Coronary artery (tissue), 2 donors: ENCODE measurements around the gene C1QTNF8.
A peak's percentile ranks its signal among the peaks of the same experiment; 100 is the strongest.

Source experiments
- DNase-seq: peaks from one replicate; pipeline ENCODE4 v3.0.0-alpha.2; 2017; ENCODE audit warnings: low spot score
- H3K27ac ChIP-seq, 2 donors: fragments of 200-600 bp; sonication (generic); one replicate each; pipeline ENCODE4 v1.5.1; 2016 to 2019
- H3K4me3 ChIP-seq: fragments of 200-600 bp; sonication (generic); 2 replicates; pipeline ENCODE4 v1.5.1; 2016; ENCODE audit warnings: mild to moderate bottlenecking, moderate library complexity
- TF ChIP-seq, protein P1 (sequence below): fragments of 200-600 bp; sonication (generic); IDR thresholded peaks from one replicate; pipeline ENCODE4 v1.5.1; 2019; ENCODE audit warnings: antibody characterized with exemption

Gene C1QTNF8

DNA sequence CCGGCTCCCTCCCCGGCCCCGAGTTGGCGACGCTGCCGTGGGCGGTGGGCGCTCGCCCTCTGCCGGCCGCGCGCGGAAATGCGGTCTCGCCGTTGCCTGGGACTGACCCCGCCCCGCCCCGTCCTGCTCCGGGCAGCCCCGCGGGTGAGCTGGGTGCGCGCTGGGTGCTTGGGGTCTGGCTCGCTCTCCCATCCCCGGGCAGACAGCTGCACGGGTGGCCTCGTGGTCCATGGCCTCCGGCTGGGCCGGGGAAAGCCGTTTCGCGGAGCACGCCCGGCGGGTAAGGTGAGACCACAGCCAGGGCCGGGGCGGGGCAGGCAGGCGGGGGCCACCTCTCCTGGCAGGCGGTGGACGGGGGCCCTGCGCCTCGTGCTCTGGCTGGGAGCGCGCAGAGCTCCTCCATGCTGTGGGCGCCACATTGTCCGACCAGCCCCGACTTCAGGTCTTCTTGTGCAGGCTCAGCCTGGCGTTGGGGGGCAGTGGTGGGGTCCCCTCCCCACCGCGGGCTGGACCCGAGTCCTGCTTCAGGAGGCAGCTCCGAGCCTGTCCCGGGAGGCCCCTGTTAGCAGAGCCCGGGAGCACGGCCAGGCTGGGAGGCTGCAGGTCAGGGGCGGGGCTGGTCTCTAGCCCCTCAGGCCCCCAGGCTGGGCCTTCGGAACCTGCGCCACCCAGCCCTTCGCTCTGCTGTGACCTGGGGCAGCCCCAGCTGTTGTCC is 7.0 kb upstream of the C1QTNF8 start:
- H3K27ac ChIP-seq = no peak overlapping the region
- TF ChIP-seq, protein P1, sequence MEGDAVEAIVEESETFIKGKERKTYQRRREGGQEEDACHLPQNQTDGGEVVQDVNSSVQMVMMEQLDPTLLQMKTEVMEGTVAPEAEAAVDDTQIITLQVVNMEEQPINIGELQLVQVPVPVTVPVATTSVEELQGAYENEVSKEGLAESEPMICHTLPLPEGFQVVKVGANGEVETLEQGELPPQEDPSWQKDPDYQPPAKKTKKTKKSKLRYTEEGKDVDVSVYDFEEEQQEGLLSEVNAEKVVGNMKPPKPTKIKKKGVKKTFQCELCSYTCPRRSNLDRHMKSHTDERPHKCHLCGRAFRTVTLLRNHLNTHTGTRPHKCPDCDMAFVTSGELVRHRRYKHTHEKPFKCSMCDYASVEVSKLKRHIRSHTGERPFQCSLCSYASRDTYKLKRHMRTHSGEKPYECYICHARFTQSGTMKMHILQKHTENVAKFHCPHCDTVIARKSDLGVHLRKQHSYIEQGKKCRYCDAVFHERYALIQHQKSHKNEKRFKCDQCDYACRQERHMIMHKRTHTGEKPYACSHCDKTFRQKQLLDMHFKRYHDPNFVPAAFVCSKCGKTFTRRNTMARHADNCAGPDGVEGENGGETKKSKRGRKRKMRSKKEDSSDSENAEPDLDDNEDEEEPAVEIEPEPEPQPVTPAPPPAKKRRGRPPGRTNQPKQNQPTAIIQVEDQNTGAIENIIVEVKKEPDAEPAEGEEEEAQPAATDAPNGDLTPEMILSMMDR = peak; percentile 59
- H3K4me3 ChIP-seq = peak overlapping the region; percentile 56
- no peak for DNase-seq

DNA sequence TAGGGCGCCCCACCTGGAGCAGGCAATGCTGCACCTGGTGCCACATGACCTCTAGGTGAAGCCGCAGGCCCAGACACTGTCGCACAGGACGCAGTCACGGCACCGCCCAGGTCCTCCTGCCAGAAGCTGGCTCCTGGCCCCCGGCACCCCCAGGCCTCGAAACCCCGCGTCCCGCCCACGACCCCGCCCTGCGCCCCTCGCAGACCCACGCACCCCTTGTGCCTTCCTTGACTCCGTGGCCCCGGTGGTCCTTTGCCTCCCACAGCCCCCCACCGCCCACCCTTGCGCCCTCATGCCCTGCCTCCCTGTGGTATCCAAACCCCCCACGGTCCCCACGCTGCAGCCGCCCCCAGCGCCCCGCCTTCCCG is 6.3 kb upstream of the C1QTNF8 start:
- no peak for DNase-seq
- Histone ChIP-seq H3K4me3 (no peak overlapping the region), H3K27ac (no peak overlapping the region)
- TF ChIP-seq, protein P1 = no peak

DNA sequence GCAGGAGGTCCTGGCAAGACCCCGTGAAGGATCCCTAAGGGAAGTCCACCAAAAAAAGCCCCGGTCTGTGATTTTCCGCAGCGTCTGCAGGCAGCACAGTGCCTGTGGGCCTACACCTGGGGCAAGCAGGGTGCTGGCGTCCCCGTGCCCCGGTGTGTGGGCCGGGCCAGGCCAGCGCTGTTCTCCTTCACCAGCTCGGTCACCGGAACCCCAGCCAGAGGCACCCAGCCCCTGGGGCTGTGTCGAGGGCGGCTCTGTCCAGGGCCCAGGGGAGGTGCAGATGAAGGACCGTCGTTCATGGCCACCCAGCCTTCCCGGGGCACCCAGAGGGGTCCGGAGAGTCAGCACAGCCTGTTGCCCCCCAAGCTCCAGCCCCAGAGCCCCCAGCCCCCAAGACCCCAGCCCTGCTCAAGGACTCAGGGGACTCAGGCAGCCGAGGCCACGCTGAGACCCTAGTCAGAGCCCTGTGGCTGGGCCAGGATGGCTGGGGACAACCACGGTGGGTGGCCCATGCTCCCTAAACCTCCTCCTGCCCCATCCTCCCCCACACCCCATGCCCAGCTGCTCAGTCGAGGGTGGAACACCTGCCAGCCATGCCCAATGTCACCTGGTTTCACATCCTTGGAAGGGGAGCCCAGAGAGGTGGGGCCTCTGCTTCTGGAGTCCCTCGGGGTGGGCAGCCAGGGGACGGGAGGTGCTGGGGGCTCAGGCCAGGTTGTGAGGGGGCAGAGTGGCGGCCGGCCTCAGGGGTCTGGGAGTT is 5.7 kb upstream of the C1QTNF8 start:
- DNase-seq = no peak
- TF ChIP-seq, protein P1 = no peak
- H3K27ac ChIP-seq = no peak overlapping the region
- no peak overlapping the region for H3K4me3 ChIP-seq

DNA sequence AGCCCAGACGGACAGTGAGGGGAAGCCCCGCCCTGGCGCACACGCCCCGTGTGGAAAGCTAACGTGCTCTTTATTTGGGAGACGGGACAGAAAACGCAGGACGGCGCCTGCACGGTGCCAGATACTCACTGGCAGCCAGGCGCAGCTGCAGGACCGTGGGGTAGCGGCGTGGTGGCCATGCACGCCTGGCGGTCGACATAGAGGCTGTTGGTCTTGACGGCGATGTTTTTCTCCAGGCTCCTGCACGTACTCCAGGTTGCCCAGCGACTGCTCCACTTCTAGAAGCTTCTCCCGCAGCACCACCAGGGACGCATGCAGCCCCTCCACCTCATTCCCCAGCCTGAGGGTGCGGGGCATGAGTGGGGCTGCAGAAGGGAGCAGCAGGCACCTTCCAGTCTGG is 5.1 kb upstream of the C1QTNF8 start:
- no peak overlapping the region for H3K27ac ChIP-seq
- no peak overlapping the region for H3K4me3 ChIP-seq
- DNase-seq = no peak
- TF ChIP-seq, protein P1 = no peak

DNA sequence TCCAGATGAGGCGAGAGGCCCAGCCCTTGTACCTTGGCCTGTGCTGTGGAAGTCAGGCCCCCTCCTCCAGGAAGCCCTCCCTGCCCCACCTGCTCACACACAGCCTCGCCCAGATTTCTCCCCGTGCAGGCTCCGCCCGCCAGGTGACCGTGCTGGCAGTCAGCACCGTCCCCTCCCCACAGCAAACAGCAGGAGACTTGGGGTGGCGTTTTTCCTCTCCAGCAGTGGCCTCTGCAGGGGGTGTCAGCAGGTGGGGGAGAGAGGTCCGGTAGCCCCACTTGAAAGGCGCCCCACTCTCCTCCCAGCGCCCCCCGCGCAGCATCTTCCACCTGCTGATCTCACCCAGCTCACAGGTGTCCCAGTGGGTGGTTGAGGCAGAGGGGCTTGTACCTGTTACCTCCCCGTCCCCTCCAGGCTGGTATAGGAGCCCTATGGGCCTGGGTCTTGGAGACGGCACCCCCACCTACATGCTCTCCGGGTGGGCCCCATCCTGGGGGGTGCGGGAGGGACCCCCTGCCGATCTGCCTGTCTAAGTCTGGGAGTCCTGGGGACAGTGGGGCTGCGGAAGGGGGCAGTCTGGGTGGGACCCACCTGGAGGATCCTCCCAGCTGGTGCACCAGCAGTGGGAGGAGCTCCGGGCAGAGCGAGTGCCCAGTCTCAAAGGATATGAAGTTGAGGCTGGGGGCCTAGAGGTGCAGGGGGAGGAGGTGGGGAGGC is 4.2 kb upstream of the C1QTNF8 start:
- H3K27ac ChIP-seq = no peak overlapping the region
- TF ChIP-seq, protein P1 = no peak
- no peak overlapping the region for H3K4me3 ChIP-seq
- no peak for DNase-seq

DNA sequence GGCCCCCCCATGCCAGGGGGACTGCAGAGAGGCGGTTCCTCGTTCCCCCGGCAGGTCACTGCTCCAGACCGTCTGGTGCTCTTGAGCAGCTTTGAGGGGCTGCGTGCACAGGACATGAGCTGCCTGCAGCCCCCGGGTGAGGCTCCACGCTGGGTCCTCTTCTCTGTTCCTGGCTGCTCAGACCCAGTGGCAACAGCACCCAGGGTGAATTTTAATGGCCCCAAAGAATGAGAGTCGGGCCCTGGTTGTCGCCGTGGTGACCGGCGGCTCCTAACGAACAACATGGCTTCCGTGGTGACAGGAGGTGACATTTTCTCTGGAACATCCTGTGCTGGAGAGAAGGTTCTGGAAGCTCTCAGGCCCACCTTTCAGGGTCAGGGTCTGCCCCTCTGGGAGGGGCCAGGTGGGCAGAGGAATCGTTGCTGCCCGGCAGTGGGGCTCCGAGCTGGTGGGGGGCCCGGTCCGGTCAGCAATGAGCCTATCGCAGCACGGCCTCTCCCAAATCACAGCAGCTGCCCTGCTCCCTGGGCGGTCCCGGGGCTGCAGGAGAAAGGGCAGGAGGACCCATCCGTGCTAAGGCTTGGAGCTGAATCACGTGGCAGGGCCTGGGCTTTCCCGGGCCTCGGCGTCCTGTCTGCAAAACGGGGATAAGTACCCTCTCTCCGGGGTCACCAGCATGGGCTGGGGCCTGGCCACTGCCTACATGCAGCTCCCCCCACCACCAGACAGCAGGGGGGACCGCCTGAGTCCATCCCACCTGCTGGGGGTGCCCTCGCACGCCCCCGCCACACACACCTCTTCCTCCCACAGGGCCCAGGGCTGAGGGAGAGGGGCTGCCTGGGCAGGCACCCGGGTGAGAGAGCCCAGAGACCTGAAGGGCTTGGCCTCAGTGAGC is 3.4 kb upstream of the C1QTNF8 start:
- H3K4me3 ChIP-seq = no peak overlapping the region
- H3K27ac ChIP-seq = peak overlapping the region in 1 of 2 donors; percentile 89
- no peak for DNase-seq
- TF ChIP-seq, protein P1 = no peak
